HepG2 (cell line): ENCODE data around the gene APOC3. TPM values are rescaled to one million over a fixed set of nuclear protein-coding genes. Genes with fewer than 3 reads are reported as not detected.

Source experiments
- CHCHD3 ChIP-seq: sonication (generic); formaldehyde crosslinking; IDR thresholded peaks from 2 replicates; pipeline ENCODE4 v1.8.0; 2022; ENCODE audit warnings: mild to moderate bottlenecking, missing genetic modification reagents, moderate library complexity
- HNRNPH1 ChIP-seq: fragments of 200-400 bp; formaldehyde crosslinking; optimal IDR thresholded peaks from 2 replicates; pipeline ENCODE3; 2017; ENCODE audit warnings: mild to moderate bottlenecking, low read depth, low read length
- NBN ChIP-seq: fragments of 450-650 bp; conservative IDR thresholded peaks from 2 replicates; pipeline ENCODE4 v1.6.1; 2017
- NCOA1 ChIP-seq: sonication (generic); formaldehyde crosslinking; IDR thresholded peaks from 2 replicates; pipeline ENCODE4 v1.9.0; 2021; ENCODE audit warnings: missing genetic modification reagents
- NCOA2 ChIP-seq: sonication (generic); formaldehyde crosslinking; IDR thresholded peaks from 2 replicates; pipeline ENCODE4 v1.8.0; 2022; ENCODE audit warnings: inconsistent platforms
- NR2C2 ChIP-seq: sonication (generic); formaldehyde crosslinking; IDR thresholded peaks from 2 replicates; pipeline ENCODE4 v1.4.0; 2020; ENCODE audit warnings: missing genetic modification reagents, mild to moderate bottlenecking, moderate library complexity, borderline replicate concordance
- SIN3A ChIP-seq: IDR thresholded peaks from 2 replicates; pipeline ENCODE4 v1.6.1; 2011; ENCODE audit warnings: low read depth, mild to moderate bottlenecking, control low read depth, low read length, borderline replicate concordance
- TOPORS ChIP-seq: sonication (generic); formaldehyde crosslinking; IDR thresholded peaks from 2 replicates; pipeline ENCODE4 v1.8.0; 2023; ENCODE audit warnings: mild to moderate bottlenecking, missing genetic modification reagents
- ZNF124 ChIP-seq: sonication (generic); formaldehyde crosslinking; IDR thresholded peaks from 2 replicates; pipeline ENCODE4 v1.4.0; 2020; ENCODE audit warnings: missing genetic modification reagents
- ZNF253 ChIP-seq: sonication (generic); formaldehyde crosslinking; IDR thresholded peaks from 2 replicates; pipeline ENCODE4 v1.8.0; 2022; ENCODE audit warnings: mild to moderate bottlenecking, missing genetic modification reagents, borderline replicate concordance
- ZNF468 ChIP-seq: sonication (generic); formaldehyde crosslinking; IDR thresholded peaks from 2 replicates; pipeline ENCODE4 v1.8.0; 2022; ENCODE audit warnings: mild to moderate bottlenecking, moderate library complexity, missing genetic modification reagents
- ZNF816 ChIP-seq: sonication (generic); formaldehyde crosslinking; IDR thresholded peaks from 2 replicates; pipeline ENCODE4 v1.8.0; 2022; ENCODE audit warnings: missing genetic modification reagents, mild to moderate bottlenecking, borderline replicate concordance
- polyA plus RNA-seq, 8 experiments: library from polyadenylated mRNA; depleted of rRNA in 3 of 8; stranded (reverse) in 7 of 8; unstranded in 1 of 8; fragments of >200 nt; fragmentation: Illumina TruSeq in 4 of 8; extraction: Trizol in 4 of 8; gene quantifications; 2 replicates each; pipeline versions ENCODE4 v1.2.1 to v1.2.3, GENCODE V29; 2011 to 2016; ENCODE audit warnings: low read depth in 4 of 8, missing spikeins in 1 of 8, mixed read lengths in 1 of 8; ENCODE audit not compliant: insufficient read depth in 1 of 8
- total RNA-seq, 5 experiments: library from RNA; depleted of rRNA; stranded (reverse); fragments of >200 nt; fragmentation: Illumina TruSeq; extraction: Trizol; gene quantifications; 2 replicates each; pipeline ENCODE4 v1.2.3, GENCODE V29; 2016; ENCODE audit warnings: low read depth in 1 of 5
- TF ChIP-seq, protein P1 (sequence below): sonication (generic); formaldehyde crosslinking; IDR thresholded peaks from 2 replicates; pipeline ENCODE4 v1.4.0; 2020; ENCODE audit warnings: mild to moderate bottlenecking, missing genetic modification reagents
- TF ChIP-seq, protein P2 (sequence below), 2 experiments: sonication (generic) in 1 of 2; formaldehyde crosslinking in 1 of 2; IDR thresholded peaks; 2 replicates each; pipeline versions ENCODE4 v1.4.0 to v1.6.1; 2018 to 2020; ENCODE audit warnings: missing genetic modification reagents in 2 of 2, borderline replicate concordance in 1 of 2, low read depth in 1 of 2, mild to moderate bottlenecking in 1 of 2, missing biosample characterization in 1 of 2
- TF ChIP-seq, protein P3 (sequence below): sonication (generic); formaldehyde crosslinking; IDR thresholded peaks from 2 replicates; pipeline ENCODE4 v1.5.1; 2020; ENCODE audit warnings: missing genetic modification reagents, mild to moderate bottlenecking, borderline replicate concordance
- TF ChIP-seq, protein P4 (sequence below): sonication (generic); formaldehyde crosslinking; IDR thresholded peaks from 2 replicates; pipeline ENCODE4 v1.5.0; 2020; ENCODE audit warnings: mild to moderate bottlenecking, missing genetic modification reagents, borderline replicate concordance
- TF ChIP-seq, protein P5 (sequence below): sonication (generic); formaldehyde crosslinking; IDR thresholded peaks from 2 replicates; pipeline ENCODE4 v1.8.1; 2023; ENCODE audit warnings: missing genetic modification reagents, inconsistent platforms, borderline replicate concordance

APOC3 gene
- total and polyA plus RNA-seq, 2 of the 13 experiments (the other 11 are each of a cell fraction or from before 2014, with no cell fraction given) = 314 to 687 TPM

DNA sequence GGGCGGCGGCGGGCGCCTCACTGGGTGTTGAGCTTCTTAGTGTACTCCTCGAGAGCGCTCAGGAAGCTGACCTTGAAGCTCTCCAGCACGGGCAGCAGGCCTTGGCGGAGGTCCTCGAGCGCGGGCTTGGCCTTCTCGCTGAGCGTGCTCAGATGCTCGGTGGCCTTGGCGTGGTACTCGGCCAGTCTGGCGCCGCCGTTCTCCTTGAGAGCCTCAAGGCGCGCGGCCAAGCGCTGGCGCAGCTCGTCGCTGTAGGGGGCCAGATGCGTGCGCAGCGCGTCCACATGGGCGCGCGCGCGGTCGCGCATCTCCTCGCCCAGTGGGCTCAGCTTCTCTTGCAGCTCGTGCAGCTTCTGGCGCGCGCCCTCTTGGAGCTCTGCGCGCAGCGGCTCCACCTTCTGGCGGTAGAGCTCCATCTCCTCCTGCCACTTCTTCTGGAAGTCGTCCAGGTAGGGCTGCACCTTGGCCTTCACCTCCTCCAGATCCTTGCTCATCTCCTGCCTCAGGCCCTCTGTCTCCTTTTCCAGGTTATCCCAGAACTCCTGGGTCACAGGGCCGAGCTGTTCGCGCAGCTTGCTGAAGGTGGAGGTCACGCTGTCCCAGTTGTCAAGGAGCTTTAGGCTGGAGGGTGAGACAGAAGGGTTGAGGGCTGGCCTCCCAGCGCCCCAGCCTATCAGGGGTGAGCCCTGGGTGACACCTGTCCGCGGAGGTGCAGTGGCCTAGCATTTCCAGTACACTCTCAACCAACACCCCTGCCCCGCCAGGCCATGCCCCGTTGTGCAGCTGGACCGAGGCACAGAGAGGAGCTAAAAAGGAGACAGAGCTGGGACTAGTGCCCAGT lies 6.3 kb downstream of the APOC3 start (continued):
- TF ChIP-seq NCOA2 (CRISPR knock-in tag) = no peak
- no peak for TF ChIP-seq NCOA1 (CRISPR knock-in tag)
- 0 out of 2 replicates have a peak, but pooled peaks have one; percentile 20 for TF ChIP-seq TOPORS
- TF ChIP-seq, protein P1, sequence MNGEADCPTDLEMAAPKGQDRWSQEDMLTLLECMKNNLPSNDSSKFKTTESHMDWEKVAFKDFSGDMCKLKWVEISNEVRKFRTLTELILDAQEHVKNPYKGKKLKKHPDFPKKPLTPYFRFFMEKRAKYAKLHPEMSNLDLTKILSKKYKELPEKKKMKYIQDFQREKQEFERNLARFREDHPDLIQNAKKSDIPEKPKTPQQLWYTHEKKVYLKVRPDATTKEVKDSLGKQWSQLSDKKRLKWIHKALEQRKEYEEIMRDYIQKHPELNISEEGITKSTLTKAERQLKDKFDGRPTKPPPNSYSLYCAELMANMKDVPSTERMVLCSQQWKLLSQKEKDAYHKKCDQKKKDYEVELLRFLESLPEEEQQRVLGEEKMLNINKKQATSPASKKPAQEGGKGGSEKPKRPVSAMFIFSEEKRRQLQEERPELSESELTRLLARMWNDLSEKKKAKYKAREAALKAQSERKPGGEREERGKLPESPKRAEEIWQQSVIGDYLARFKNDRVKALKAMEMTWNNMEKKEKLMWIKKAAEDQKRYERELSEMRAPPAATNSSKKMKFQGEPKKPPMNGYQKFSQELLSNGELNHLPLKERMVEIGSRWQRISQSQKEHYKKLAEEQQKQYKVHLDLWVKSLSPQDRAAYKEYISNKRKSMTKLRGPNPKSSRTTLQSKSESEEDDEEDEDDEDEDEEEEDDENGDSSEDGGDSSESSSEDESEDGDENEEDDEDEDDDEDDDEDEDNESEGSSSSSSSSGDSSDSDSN = peak; percentile 85
- TF ChIP-seq, protein P2, sequence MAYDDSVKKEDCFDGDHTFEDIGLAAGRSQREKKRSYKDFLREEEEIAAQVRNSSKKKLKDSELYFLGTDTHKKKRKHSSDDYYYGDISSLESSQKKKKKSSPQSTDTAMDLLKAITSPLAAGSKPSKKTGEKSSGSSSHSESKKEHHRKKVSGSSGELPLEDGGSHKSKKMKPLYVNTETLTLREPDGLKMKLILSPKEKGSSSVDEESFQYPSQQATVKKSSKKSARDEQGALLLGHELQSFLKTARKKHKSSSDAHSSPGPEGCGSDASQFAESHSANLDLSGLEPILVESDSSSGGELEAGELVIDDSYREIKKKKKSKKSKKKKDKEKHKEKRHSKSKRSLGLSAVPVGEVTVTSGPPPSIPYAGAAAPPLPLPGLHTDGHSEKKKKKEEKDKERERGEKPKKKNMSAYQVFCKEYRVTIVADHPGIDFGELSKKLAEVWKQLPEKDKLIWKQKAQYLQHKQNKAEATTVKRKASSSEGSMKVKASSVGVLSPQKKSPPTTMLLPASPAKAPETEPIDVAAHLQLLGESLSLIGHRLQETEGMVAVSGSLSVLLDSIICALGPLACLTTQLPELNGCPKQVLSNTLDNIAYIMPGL (CRISPR knock-in tag; IDR thresholded peaks at IDR 0.05; ENCODE audit: borderline replicate concordance in 1 of 2, low read depth in 1 of 2) = peak; percentile 75
- TF ChIP-seq, protein P3, sequence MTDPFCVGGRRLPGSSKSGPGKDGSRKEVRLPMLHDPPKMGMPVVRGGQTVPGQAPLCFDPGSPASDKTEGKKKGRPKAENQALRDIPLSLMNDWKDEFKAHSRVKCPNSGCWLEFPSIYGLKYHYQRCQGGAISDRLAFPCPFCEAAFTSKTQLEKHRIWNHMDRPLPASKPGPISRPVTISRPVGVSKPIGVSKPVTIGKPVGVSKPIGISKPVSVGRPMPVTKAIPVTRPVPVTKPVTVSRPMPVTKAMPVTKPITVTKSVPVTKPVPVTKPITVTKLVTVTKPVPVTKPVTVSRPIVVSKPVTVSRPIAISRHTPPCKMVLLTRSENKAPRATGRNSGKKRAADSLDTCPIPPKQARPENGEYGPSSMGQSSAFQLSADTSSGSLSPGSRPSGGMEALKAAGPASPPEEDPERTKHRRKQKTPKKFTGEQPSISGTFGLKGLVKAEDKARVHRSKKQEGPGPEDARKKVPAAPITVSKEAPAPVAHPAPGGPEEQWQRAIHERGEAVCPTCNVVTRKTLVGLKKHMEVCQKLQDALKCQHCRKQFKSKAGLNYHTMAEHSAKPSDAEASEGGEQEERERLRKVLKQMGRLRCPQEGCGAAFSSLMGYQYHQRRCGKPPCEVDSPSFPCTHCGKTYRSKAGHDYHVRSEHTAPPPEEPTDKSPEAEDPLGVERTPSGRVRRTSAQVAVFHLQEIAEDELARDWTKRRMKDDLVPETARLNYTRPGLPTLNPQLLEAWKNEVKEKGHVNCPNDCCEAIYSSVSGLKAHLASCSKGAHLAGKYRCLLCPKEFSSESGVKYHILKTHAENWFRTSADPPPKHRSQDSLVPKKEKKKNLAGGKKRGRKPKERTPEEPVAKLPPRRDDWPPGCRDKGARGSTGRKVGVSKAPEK (CRISPR knock-in tag) = no peak
- TF ChIP-seq ZNF124 (CRISPR knock-in tag) = no peak
- TF ChIP-seq HNRNPH1 = no peak
- 0 out of 2 replicates have a peak, but pooled peaks have one; percentile 40 for TF ChIP-seq SIN3A
- no peak; the same call in 1 of the 2 replicates for TF ChIP-seq NR2C2 (CRISPR knock-in tag)
- TF ChIP-seq, protein P4, sequence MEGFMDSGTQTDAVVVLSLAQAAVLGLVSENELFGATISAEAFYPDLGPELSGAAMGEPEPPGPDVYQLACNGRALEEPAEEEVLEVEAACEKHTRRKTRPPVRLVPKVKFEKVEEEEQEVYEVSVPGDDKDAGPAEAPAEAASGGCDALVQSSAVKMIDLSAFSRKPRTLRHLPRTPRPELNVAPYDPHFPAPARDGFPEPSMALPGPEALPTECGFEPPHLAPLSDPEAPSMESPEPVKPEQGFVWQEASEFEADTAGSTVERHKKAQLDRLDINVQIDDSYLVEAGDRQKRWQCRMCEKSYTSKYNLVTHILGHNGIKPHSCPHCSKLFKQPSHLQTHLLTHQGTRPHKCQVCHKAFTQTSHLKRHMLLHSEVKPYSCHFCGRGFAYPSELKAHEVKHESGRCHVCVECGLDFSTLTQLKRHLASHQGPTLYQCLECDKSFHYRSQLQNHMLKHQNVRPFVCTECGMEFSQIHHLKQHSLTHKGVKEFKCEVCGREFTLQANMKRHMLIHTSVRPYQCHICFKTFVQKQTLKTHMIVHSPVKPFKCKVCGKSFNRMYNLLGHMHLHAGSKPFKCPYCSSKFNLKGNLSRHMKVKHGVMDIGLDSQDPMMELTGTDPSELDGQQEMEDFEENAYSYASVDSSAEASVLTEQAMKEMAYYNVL = no peak
- TF ChIP-seq CHCHD3 = peak; percentile 34; the same call in 1 of the 2 replicates
- 0 out of 2 replicates have a peak, but pooled peaks have one; percentile 18 for TF ChIP-seq ZNF816 (CRISPR knock-in tag)
- TF ChIP-seq ZNF253 (CRISPR knock-in tag) = 0 out of 2 replicates have a peak, but pooled peaks have one; percentile 67
- TF ChIP-seq, protein P5, sequence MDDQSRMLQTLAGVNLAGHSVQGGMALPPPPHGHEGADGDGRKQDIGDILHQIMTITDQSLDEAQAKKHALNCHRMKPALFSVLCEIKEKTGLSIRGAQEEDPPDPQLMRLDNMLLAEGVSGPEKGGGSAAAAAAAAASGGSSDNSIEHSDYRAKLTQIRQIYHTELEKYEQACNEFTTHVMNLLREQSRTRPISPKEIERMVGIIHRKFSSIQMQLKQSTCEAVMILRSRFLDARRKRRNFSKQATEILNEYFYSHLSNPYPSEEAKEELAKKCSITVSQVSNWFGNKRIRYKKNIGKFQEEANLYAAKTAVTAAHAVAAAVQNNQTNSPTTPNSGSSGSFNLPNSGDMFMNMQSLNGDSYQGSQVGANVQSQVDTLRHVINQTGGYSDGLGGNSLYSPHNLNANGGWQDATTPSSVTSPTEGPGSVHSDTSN = no peak
- TF ChIP-seq NBN = no peak
- TF ChIP-seq ZNF468 = no peak
